Measurements from ENCODE around the gene PRELID3B.

Gene PRELID3B

GRCh38 chr20:59074456-59074855 is 31.9 kb upstream of the PRELID3B start:
- Histone ChIP-seq H3K4me3 (no peak overlapping the region), H3K27me3 (peaks cover 0 to 35% of the 10 kb centered on the region in 2 donors), H3K27ac (no peak overlapping the region), H3K9me3 (no peaks in the 10 kb centered on the region), H3K36me3 (no peaks in the 10 kb centered on the region), H3K4me1 (no peaks in the 10 kb centered on the region)
- intact Hi-C loops (cut with DNase I; ENCODE audit: low total_unique reads) = no loop called here
- DNase-seq = no peak
- TF ChIP-seq CTCF (IDR thresholded peaks at IDR 0.05) = no peak

GRCh38 chr20:59073582-59073981 is 31.0 kb upstream of the PRELID3B start:
- TF ChIP-seq CTCF (IDR thresholded peaks at IDR 0.05) = no peak
- no peaks in the 10 kb centered on the region for H3K4me1 ChIP-seq
- no peaks in the 10 kb centered on the region for H3K36me3 ChIP-seq
- no peak overlapping the region for H3K27ac ChIP-seq
- no peaks in the 10 kb centered on the region for H3K9me3 ChIP-seq
- intact Hi-C loops (cut with DNase I; ENCODE audit: low total_unique reads) = no loop called here
- H3K4me3 ChIP-seq = no peak overlapping the region
- H3K27me3 ChIP-seq = peaks cover 0 to 35% of the 10 kb centered on the region in 2 donors
- DNase-seq = no peak

DNA sequence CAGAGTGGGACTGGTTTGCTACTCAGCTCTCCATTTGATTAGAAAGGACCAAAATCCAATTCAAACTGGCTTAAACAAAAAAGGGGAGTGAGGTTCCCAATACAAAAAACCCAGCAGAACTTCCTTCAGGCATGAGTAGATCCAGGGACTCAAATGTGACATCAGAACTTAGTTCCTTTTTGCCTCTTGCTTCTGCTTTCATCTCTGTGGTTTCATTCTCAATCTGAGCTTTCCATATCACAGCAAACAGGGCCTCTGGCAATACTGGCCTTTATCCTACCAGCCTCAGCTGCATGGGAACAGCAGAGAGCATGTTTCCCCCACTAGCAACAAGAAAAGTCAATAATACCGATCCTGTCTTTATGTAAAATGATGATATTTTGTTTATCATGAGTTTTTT is 28.6 kb upstream of the PRELID3B start:
- intact Hi-C loops (cut with DNase I; ENCODE audit: low total_unique reads) = no loop called here

DNA sequence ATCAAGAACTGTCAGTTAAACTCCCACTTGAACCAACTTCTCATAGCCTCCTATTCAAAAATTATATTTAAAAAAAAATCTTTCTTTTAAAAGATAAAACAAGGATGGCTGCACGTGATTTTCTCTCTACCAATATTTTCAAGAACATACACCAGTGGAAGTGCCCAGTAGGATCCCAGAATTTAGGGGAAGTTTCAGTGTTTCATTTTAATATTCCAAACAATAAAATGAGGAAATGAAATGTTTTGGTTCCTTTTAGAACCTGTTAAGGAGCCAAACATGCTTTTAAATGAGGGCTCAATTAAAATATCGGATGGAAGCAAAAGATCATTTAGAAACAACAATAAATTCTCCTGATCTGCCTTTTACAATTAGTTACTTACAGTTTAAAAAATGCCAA is 26.4 kb upstream of the PRELID3B start:
- peaks cover 0 to 4% (median 2%) of the 10 kb centered on the region in 4 donors for H3K4me1 ChIP-seq
- intact Hi-C loops (cut with DNase I; ENCODE audit: low total_unique reads) = no loop called here
- H3K27ac ChIP-seq = no peak overlapping the region
- no peak for DNase-seq
- peaks cover 0 to 16% of the 10 kb centered on the region in 2 donors for H3K27me3 ChIP-seq
- TF ChIP-seq CTCF (IDR thresholded peaks at IDR 0.05) = no peak
- H3K9me3 ChIP-seq = no peaks in the 10 kb centered on the region
- H3K4me3 ChIP-seq = no peak overlapping the region
- no peaks in the 10 kb centered on the region for H3K36me3 ChIP-seq

More for the DNA sequence above, 28.6 kb upstream of the PRELID3B start:
- TF ChIP-seq CTCF (IDR thresholded peaks at IDR 0.05) = no peak
- no peaks in the 10 kb centered on the region for H3K4me1 ChIP-seq
- H3K9me3 ChIP-seq = no peaks in the 10 kb centered on the region
- no peak overlapping the region for H3K4me3 ChIP-seq
- H3K36me3 ChIP-seq = no peaks in the 10 kb centered on the region
- H3K27ac ChIP-seq = no peak overlapping the region
- H3K27me3 ChIP-seq = peaks cover 0 to 27% of the 10 kb centered on the region in 2 donors
- DNase-seq = no peak

GRCh38 chr20:59068534-59068933 is 25.9 kb upstream of the PRELID3B start:
- H3K36me3 ChIP-seq = no peaks in the 10 kb centered on the region
- no peak for DNase-seq

More at GRCh38 chr20:59068534-59068933, 25.9 kb upstream of the PRELID3B start:
- Histone ChIP-seq H3K4me1 (peaks cover 0 to 9% (median 4%) of the 10 kb centered on the region in 4 donors), H3K9me3 (no peaks in the 10 kb centered on the region), H3K27ac (no peak overlapping the region), H3K4me3 (no peak overlapping the region), H3K27me3 (peaks cover 0 to 12% of the 10 kb centered on the region in 2 donors)
- no peak for TF ChIP-seq CTCF (IDR thresholded peaks at IDR 0.05)
- intact Hi-C loops (cut with DNase I; ENCODE audit: low total_unique reads) = no loop called here

All from tibial artery (tissue), 4 donors.